CD14-positive monocyte (primary cell): ENCODE measurements around the gene AFF1. TPM values are rescaled to one million over a fixed set of nuclear protein-coding genes. Genes with fewer than 3 reads are reported as not detected.

Experiments
- DNase-seq, 3 donors: peaks; one replicate each; pipeline ENCODE4 v3.0.0-alpha.2; 2011 to 2022
- H2AFZ ChIP-seq: 2 replicates; pipeline ENCODE4 v1.6.0; 2012; ENCODE audit warnings: mild to moderate bottlenecking, low read depth, low read length, inconsistent platforms; ENCODE audit not compliant: insufficient read depth, poor library complexity, severe bottlenecking
- H3K27ac ChIP-seq, 2 donors: 1 replicate in 1 of 2; 2 replicates in 1 of 2; pipeline ENCODE4 v1.5.1; 2012 to 2013; ENCODE audit warnings: low read length in 2 of 2, control low read depth in 1 of 2, inconsistent platforms in 1 of 2, low read depth in 1 of 2, mild to moderate bottlenecking in 1 of 2
- H3K27me3 ChIP-seq, 2 donors: one replicate each; pipeline versions ENCODE4 v1.6.0 to v1.6.1; 2011 to 2013; ENCODE audit warnings: low read length in 2 of 2; ENCODE audit not compliant: control insufficient read depth in 2 of 2, insufficient read depth in 2 of 2
- H3K36me3 ChIP-seq, 2 donors: replicated peaks in 1 of 2; 1 replicate in 1 of 2; 2 replicates in 1 of 2; pipeline versions ENCODE4 v1.5.1 to v1.6.1; 2012 to 2013; ENCODE audit warnings: low read length in 2 of 2, control low read depth in 1 of 2, inconsistent platforms in 1 of 2, mild to moderate bottlenecking in 1 of 2; ENCODE audit not compliant: insufficient read depth in 2 of 2, control insufficient read depth in 1 of 2
- H3K4me1 ChIP-seq, 2 donors: 1 replicate in 1 of 2; 2 replicates in 1 of 2; pipeline versions ENCODE4 v1.5.1 to v1.6.1; 2012 to 2013; ENCODE audit warnings: low read length in 2 of 2, control low read depth in 1 of 2, inconsistent platforms in 1 of 2, mild to moderate bottlenecking in 1 of 2, moderate library complexity in 1 of 2; ENCODE audit not compliant: insufficient read depth in 2 of 2, control insufficient read depth in 1 of 2
- H3K4me2 ChIP-seq: replicated peaks from 2 replicates; pipeline ENCODE3; 2012; ENCODE audit warnings: low read length, moderate library complexity, mild to moderate bottlenecking; ENCODE audit not compliant: poor library complexity, severe bottlenecking; ENCODE audit errors: extremely low read depth
- H3K4me3 ChIP-seq, 3 experiments: fragments of 200-600 bp in 1 of 3; sonication (generic) in 1 of 3; replicated peaks in 1 of 3; 1 replicate in 2 of 3; 2 replicates in 1 of 3; pipeline ENCODE4 v1.5.1; 2011 to 2013; ENCODE audit warnings: low read length in 3 of 3, mild to moderate bottlenecking in 3 of 3, control low read depth in 2 of 3, low read depth in 2 of 3, inconsistent platforms in 1 of 3, moderate library complexity in 1 of 3
- H3K79me2 ChIP-seq: 2 replicates; pipeline ENCODE4 v1.6.0; 2012; ENCODE audit warnings: mild to moderate bottlenecking, control low read depth, inconsistent platforms, low read length, moderate library complexity; ENCODE audit not compliant: insufficient read depth
- H3K9ac ChIP-seq: 2 replicates; pipeline ENCODE4 v1.6.0; 2017; ENCODE audit warnings: low read length, mild to moderate bottlenecking; ENCODE audit not compliant: insufficient read depth, poor library complexity, severe bottlenecking
- H3K9me3 ChIP-seq, 2 donors: replicated peaks in 1 of 2; 1 replicate in 1 of 2; 2 replicates in 1 of 2; pipeline versions ENCODE4 v1.5.1 to v1.6.1; 2012 to 2013; ENCODE audit warnings: low read length in 2 of 2, control low read depth in 1 of 2; ENCODE audit not compliant: control insufficient read depth in 1 of 2, insufficient read depth in 1 of 2
- H4K20me1 ChIP-seq: 2 replicates; pipeline ENCODE4 v1.6.0; 2012; ENCODE audit warnings: mild to moderate bottlenecking, low read length, control low read depth, moderate library complexity; ENCODE audit not compliant: insufficient read depth
- H3K27ac Mint-ChIP-seq, 7 donors: one replicate each; pipeline ENCODE4 v1.8.0; 2020; ENCODE audit warnings: mild to moderate bottlenecking in 7 of 7, mixed read lengths in 7 of 7, moderate library complexity in 6 of 7, inconsistent platforms in 2 of 7
- H3K27me3 Mint-ChIP-seq, 3 donors: one replicate each; pipeline ENCODE4 v1.8.0; 2021 to 2022; ENCODE audit warnings: low read depth in 3 of 3, mild to moderate bottlenecking in 3 of 3, mixed read lengths in 3 of 3, moderate library complexity in 3 of 3, inconsistent platforms in 1 of 3
- H3K36me3 Mint-ChIP-seq, 2 donors: one replicate each; pipeline ENCODE4 v1.8.0; 2020; ENCODE audit warnings: mixed read lengths in 2 of 2, inconsistent platforms in 1 of 2, mild to moderate bottlenecking in 1 of 2
- H3K4me1 Mint-ChIP-seq: one replicate; pipeline ENCODE4 v1.8.0; 2020; ENCODE audit warnings: mild to moderate bottlenecking, mixed read lengths
- H3K4me3 Mint-ChIP-seq, 2 donors: one replicate each; pipeline ENCODE4 v1.8.0; 2020; ENCODE audit warnings: mild to moderate bottlenecking in 2 of 2, mixed read lengths in 2 of 2, moderate library complexity in 1 of 2
- H3K9me3 Mint-ChIP-seq, 7 donors: one replicate each; pipeline ENCODE4 v1.8.0; 2020 to 2022; ENCODE audit warnings: mixed read lengths in 7 of 7, mild to moderate bottlenecking in 6 of 7, moderate library complexity in 6 of 7, inconsistent platforms in 2 of 7
- CTCF ChIP-seq: fragments of 200-600 bp; IDR thresholded peaks from one replicate; pipeline ENCODE4 v1.8.0; 2022; ENCODE audit warnings: antibody characterized with exemption, mild to moderate bottlenecking
- WGBS: methylation state at CpG from one replicate; pipeline ENCODE4 v1.1.5; 2013; ENCODE audit warnings: missing lambda C conversion rate; ENCODE audit not compliant: insufficient coverage; 5-methylcytosine and 5-hydroxymethylcytosine counted together
- intact Hi-C, 2 donors: fragments of 100-400 bp; cut with micrococcal nuclease; formaldehyde crosslinking; loops; one replicate each; pipeline versions ENCODE4 v1.15.0 to v1.15.1; 2023
- polyA plus RNA-seq, 3 donors: library from polyadenylated mRNA; depleted of rRNA in 1 of 3; unstranded in 2 of 3; stranded (reverse) in 1 of 3; fragments of 300-500 nt in 2 of 3; fragments of >200 nt in 1 of 3; fragmentation: Illumina TruSeq in 2 of 3; gene quantifications; 1 replicate in 2 of 3; 2 replicates in 1 of 3; pipeline ENCODE4 v1.2.3, GENCODE V29; 2012 to 2021

Gene AFF1
- polyA plus RNA-seq, 3 donors = 7.5 to 20.9 (median 16.3) TPM

- Histone ChIP-seq H3K4me1 (peaks cover 11 to 25% of the 10 kb centered on the region in 2 donors), H3K36me3 (no peaks in the 10 kb centered on the region), H2AFZ (no peak overlapping the region), H3K4me2 (no peak overlapping the region), H3K27me3 (peaks cover 8 to 22% of the 10 kb centered on the region in 2 donors), H4K20me1 (no peaks in the 10 kb centered on the region), H3K79me2 (no peaks in the 10 kb centered on the region), H3K4me3 (no peak overlapping the region), H3K27ac (no peak overlapping the region), H3K9ac (no peak overlapping the region), H3K9me3 (no peaks in the 10 kb centered on the region)
- Mint-ChIP-seq H3K27ac (no peak overlapping the region), H3K4me3 (no peak overlapping the region), H3K36me3 (peaks cover 0 to 4% of the 10 kb centered on the region in 2 donors), H3K4me1 (peaks cover 13% of the 10 kb centered on the region), H3K27me3 (peaks cover 23 to 29% (median 29%) of the 10 kb centered on the region in 3 donors), H3K9me3 (peaks cover 0 to 2% (median 0%) of the 10 kb centered on the region in 7 donors)
- no peak for TF ChIP-seq CTCF
- intact Hi-C loops = loop anchor here (2.0 kb wide), 1 partner anchor 398 kb away; no protein-coding TSS in a partner anchor
- DNase-seq = peak in 2 of 3 donors; percentile 16 to 37
Observed at GRCh38 chr4:86894455-86894854, 40.4 kb upstream of the AFF1 start.

GRCh38 chr4:86895692-86896488 lies 38.9 kb upstream of the AFF1 start:
- DNase-seq = peak; percentile 33 to 61 (median 53)
- H2AFZ ChIP-seq = no peak overlapping the region
- Mint-ChIP-seq H3K27ac (no peak overlapping the region), H3K27me3 (peaks cover 21 to 24% (median 22%) of the 10 kb centered on the region in 3 donors), H3K4me1 (peaks cover 17% of the 10 kb centered on the region), H3K9me3 (peaks cover 0 to 2% (median 0%) of the 10 kb centered on the region in 7 donors), H3K36me3 (peaks cover 0 to 4% of the 10 kb centered on the region in 2 donors), H3K4me3 (no peak overlapping the region)
- no peaks in the 10 kb centered on the region for H4K20me1 ChIP-seq
- H3K9me3 ChIP-seq = no peaks in the 10 kb centered on the region
- H3K27me3 ChIP-seq = peaks cover 8 to 20% of the 10 kb centered on the region in 2 donors
- WGBS = 100% methylated on average over 1 of the region's 6 CpGs
- H3K79me2 ChIP-seq = no peaks in the 10 kb centered on the region
- H3K27ac ChIP-seq = no peak overlapping the region
- TF ChIP-seq CTCF = peak; percentile 88
- no peak overlapping the region for H3K9ac ChIP-seq
- H3K36me3 ChIP-seq = no peaks in the 10 kb centered on the region
- H3K4me1 ChIP-seq = peaks cover 11 to 25% of the 10 kb centered on the region in 2 donors
- intact Hi-C loops = loop anchor here (2.0 kb wide), 2 partner anchors 25 to 399 kb away; no protein-coding TSS in a partner anchor
- H3K4me2 ChIP-seq = no peak overlapping the region
- no peak overlapping the region for H3K4me3 ChIP-seq
